ENCODE measurements around the gene DNAJB8. TPM values are rescaled to one million over a fixed set of nuclear protein-coding genes. Genes with fewer than 3 reads are reported as not detected.

Gene DNAJB8
- total and polyA plus RNA-seq, 11 donors: not detected

DNA sequence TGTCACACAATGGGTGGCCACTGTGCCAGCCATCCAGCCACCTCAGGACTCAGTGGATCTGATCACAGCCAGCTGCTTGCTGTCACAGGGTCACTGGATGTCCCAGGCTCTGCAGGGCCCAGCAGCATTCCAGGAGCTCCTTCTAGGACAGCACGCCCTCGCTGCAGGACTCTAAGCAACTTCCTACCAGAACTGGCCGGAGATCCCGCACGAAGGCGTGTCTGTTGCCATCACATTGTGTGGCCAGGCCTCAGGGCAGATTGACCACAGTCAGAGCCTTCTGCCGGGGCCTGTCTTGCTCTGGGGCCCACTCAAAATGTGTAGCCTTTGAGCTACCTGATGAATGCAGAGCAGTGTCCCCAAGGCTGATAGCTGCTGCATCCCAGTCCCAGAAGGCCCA, 24.6 kb downstream of the DNAJB8 start:
- Histone ChIP-seq H3K36me3 (no peaks in the 10 kb centered on the region), H3K9me3 (no peaks in the 10 kb centered on the region), H3K27me3 (peaks cover 0 to 7% (median 0%) of the 10 kb centered on the region in 9 donors), H3K27ac (no peak overlapping the region), H3K4me1 (no peaks in the 10 kb centered on the region), H3K4me3 (no peak overlapping the region)
- ATAC-seq (no peak), DNase-seq (no peak)
- 82 to 90% (median 87%) methylated on average over 3 to 7 of the region's 7 CpGs for WGBS, 4 donors
- intact Hi-C loops (cut with DNase I): no loop called here
- TF ChIP-seq CTCF (IDR thresholded peaks at IDR 0.05) (no peak), POLR2A (IDR thresholded peaks at IDR 0.05) (no peak)

GRCh38 chr3:128439226-128439625, 27.5 kb downstream of the DNAJB8 start:
- H3K36me3 ChIP-seq: no peaks in the 10 kb centered on the region
- DNase-seq (no peak), ATAC-seq (no peak)
- H3K27me3 ChIP-seq: peaks cover 0 to 11% (median 2%) of the 10 kb centered on the region in 9 donors
- no peak overlapping the region for H3K27ac ChIP-seq
- intact Hi-C loops (cut with DNase I): no loop called here
- no peak for TF ChIP-seq POLR2A (IDR thresholded peaks at IDR 0.05)
- TF ChIP-seq CTCF (IDR thresholded peaks at IDR 0.05): no peak
- no peak overlapping the region for H3K4me3 ChIP-seq
- no peaks in the 10 kb centered on the region for H3K4me1 ChIP-seq
- H3K9me3 ChIP-seq: no peaks in the 10 kb centered on the region
- WGBS, 4 donors: 41 to 55% (median 52%) methylated on average over 2 to 3 of the region's 3 CpGs

GRCh38 chr3:128438488-128439072, 28.1 kb downstream of the DNAJB8 start:
- Histone ChIP-seq H3K27me3 (peaks cover 0 to 17% (median 3%) of the 10 kb centered on the region in 9 donors), H3K4me3 (no peak overlapping the region), H3K36me3 (no peaks in the 10 kb centered on the region), H3K27ac (no peak overlapping the region), H3K9me3 (no peaks in the 10 kb centered on the region), H3K4me1 (no peaks in the 10 kb centered on the region)
- WGBS, 4 donors: 55 to 67% (median 65%) methylated on average over 3 to 6 of the region's 6 CpGs
- DNase-seq (no peak), ATAC-seq (no peak)
- TF ChIP-seq CTCF (IDR thresholded peaks at IDR 0.05) (peak in 5 of 12 donors; percentile 13 to 35 (median 24)), POLR2A (IDR thresholded peaks at IDR 0.05) (no peak)
- intact Hi-C loops (cut with DNase I): no loop called here

DNA sequence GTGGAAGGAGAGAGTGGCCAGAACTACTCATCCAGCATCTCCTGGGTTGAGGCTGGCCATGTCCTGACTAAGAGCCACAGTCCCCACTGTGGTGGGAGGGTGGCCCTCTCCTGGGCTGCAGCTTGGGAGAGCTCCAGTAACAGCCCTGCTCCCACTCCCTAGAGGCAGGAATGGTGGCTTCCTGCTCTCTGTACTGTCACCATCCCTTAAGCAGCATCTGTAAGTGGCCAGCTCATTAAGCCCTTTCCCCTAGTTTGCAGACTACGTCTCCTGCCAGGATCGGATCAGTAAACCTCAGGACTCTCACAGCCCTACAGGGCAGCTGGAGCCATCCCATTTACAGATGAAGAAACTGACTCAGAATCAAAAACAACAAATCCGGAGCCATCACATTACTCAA, 30.5 kb downstream of the DNAJB8 start:
- H3K4me1 ChIP-seq: peaks cover 0 to 14% (median 5%) of the 10 kb centered on the region in 12 donors
- no peak for TF ChIP-seq POLR2A (IDR thresholded peaks at IDR 0.05)
- no peak for TF ChIP-seq CTCF (IDR thresholded peaks at IDR 0.05)
- peaks cover 8 to 41% (median 26%) of the 10 kb centered on the region in 9 donors for H3K27me3 ChIP-seq
- no peaks in the 10 kb centered on the region for H3K36me3 ChIP-seq
- no peaks in the 10 kb centered on the region for H3K9me3 ChIP-seq
- ATAC-seq: no peak
- no peak overlapping the region for H3K4me3 ChIP-seq
- WGBS, 4 donors: 87 to 95% (median 92%) methylated on average over 3 of the region's 3 CpGs
- no peak for DNase-seq
- no peak overlapping the region for H3K27ac ChIP-seq
- intact Hi-C loops (cut with DNase I): no loop called here
